HG03103 (cell line): ENCODE measurements around the gene TMEM269.

Source experiments
- ATAC-seq: cut with Tn5 transposase; IDR thresholded peaks from one replicate; pipeline ENCODE4 v1.9.1; 2021; ENCODE audit warnings: low read depth; ENCODE audit not compliant: unreplicated experiment

TMEM269 gene

GRCh38 chr1:42784946-42785693, at the start of gene TMEM269:
TMEM269 (plus strand) TSS chr1:42784991; CDS start chr1:42789894, 4,903 bp downstream.
- ATAC-seq = no peak

DNA sequence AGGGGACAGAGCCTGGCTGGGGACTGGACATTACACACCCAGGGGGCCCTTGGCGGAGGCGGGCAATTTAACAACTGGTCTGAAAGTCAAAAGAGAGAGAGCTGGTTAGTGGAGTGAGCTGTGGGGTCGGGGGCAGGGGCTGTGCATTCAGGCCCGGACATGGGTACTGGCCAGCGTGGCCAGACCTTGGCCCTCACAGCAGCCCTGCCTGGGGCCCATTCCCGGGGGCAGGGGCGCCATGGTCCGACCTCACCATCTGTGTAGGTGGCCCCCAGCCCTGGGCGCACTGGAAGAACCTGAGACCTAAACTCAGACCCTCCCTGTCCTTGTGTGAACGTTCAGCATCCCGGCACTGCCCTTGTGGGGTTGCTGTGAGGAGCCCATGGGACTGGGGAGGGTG, 49.7 kb upstream of the TMEM269 start:
- no peak for ATAC-seq

GRCh38 chr1:42735477-42736105, 49.2 kb upstream of the TMEM269 start:
- no peak for ATAC-seq

DNA sequence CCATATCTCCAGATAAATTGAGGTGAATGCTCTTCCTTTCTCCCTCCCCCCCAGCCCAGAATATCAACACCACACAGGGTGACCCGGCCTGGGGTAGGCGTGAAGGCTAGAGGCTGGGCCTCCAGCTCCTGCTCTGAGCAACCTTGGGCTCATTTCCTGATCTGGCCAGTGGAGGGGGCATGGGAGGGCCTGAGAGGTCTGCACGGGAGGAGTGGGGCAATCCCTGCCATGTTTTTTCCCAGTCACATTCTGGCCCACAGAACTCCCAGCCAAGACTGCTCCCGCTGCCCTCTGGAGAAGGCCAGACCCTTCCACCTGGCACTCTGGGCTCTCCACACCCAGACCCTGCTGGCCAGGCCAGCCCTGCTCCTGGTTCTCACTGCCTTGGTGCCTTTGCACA, 48.6 kb upstream of the TMEM269 start:
- no peak for ATAC-seq

DNA sequence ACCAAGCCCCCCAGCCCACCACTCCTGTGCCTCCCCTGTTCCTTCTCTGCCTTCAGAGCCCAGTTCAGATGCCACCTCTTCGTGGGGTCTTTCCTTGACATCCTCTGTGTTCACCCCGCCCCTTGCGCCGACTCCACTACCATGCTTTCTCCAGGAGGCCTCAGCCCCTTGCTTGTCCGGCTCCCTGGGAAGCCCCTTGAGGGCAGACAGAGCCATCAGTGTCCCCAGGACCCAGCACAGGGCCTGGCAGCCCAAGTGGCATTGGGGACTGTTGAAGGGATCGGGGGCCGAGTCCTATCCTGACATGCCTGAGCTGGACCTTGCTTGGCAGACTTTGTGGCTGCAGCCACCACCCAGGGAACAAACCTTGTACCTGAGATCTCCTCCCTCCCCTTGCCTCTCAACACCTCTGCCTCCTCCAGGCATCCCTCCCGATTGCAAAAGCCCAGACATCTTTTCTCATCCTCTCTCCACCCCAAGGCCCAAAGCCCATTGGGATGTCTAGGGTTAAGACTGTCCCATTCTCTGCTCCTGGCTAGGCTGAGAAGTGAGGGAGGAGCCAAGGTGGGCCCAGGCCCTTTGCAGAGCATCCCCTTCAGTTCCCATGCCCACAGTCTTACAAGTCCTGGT, 48.1 kb upstream of the TMEM269 start:
- no peak for ATAC-seq

- ATAC-seq = no peak
These were observed 47.5 kb upstream of the TMEM269 start for GRCh38 chr1:42737257-42737656.

DNA sequence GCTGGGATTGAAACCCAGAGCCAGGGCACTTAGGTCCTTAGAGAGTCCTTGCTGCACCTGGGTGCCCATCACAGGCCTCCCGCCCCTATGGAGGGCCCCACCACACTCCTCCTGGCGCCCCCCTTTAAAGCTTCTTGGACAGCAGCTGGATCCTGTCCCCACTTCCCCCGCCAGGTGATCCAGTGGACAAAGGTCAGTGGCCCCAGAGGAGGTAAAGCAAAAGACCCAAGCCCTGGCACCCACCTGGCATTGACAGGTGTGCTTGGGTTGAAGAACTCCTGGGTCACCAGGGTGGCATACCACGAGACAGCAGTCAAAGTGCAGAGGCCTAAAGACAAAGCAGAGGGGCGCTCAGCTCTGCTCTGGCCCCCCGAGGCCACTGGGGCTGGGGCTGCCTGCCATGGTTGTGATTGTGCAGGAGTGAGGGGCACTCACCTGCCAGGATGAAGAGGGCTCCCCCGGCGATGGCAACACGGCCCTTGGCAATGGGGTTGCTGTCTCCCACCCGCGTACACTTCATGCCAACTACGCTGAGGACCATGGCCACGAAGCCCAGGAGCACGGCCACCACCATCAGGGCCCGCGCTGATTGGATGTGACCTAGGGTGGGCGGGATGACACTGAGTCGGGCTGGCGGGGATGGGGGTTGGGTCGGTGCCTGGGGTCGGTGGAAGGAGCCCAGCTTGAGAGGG, 46.7 kb upstream of the TMEM269 start:
- ATAC-seq = no peak

DNA sequence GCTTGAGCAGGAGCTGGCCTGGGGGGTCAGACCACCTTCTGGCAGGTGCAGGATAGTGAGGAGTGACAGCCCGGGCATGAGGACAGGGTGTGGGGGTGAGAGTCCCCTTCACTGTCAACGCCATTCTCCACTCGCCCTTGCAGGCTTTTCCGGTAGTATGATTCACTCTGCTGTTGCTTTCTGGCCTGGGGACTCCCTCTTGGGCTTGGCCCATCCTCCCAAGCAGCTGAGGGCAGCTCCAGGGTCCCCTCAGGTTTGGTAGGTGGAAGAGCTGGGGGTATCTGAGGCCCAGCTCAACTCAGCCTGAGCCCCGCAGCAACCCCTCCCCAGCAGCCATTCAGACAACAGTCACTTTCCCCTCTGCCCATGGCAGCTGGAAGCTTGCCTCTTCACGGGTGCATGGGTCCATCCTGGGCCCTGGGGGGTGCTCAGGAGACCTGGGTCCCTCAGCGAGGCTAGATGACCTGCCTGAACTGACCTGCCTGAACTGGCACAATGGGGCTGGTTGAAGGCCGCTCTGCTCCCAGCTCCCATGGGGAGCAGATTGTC, 46.0 kb upstream of the TMEM269 start:
- no peak for ATAC-seq

DNA sequence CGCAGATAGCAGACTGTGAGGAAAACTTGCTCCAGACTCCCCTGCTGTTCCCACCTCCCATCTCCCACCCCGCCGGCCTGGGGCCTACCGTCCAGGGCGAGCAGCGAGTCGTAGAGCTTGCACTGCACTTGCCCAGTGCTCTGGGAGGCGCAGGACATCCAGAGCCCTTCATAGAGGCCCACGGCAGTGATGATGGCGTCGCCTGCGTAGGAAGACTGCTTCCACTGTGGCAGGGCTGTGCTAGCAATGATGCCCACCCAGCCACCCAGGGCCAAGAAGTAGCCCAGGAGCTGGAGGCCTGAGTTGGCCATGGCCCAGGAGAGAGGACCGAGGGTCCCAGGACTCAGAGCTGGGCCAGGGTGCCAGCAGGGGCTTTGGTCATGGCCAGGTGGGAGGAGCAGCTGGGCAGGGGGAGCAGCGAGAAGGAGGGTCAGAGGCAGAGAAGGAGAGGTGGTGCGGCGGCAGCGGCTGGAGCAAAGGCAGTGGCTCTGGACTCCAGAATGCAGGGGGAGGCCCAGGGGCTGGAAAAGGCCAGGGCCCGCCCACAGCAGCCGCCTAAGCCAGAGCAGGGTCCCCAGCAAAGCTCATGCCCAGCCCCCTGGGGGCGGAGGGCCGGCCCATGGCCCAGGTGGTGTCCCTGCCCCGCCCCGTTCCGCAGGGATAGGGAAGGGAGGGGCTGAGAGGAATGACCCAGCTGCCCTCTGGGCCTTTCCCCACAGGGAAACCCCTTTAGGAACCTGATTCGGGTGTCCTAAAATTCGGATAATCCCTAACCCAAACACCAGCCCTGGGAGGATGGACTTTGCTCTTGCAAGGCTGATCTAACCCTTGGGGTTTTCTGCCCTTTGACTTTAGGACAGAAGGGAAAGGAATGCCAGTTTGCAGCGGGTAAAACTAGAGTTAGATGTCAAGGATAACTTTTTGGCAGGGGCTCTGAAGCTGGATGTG, 44.8 kb upstream of the TMEM269 start, which contains the start of gene CLDN19:
CLDN19 (minus strand) TSS at position 484 of the 948 bp plus-strand sequence; CDS start at position 311, 173 bp downstream.
- no peak for ATAC-seq

DNA sequence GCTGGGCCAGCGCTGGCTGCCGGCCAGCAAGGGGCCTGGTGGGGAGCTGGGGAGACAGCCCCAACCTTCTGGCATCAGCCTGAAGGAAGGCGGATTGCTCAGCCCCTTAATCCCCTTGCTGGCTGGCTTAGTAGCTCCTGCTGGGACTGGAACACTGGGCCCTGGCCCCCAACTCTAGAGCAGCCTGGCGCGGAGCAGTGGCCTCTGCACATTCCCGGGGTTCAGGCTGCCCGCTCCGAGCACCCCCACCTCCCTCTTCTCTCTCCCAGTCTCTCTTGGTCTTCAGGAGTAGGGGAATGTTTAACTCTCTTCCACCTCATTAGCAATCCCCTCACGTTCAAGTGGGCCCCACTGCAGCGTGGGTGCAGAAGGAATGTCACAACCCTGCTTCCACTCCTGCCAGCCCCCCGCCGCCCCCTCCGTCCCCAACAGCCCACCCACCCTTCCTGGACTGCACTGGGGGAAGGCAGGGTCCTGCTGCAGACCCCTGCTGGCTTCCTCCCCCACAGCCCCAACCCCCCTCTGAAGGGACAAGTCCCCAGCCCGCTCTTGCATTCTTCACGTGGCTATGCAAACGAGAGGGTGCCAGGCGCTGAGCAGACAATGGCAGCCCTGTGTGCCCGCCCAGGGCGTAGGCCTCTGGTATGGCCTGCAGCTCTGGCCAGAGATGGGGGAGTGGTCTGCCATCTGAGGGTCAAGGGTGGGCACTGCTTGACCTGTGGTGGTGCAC, 43.8 kb upstream of the TMEM269 start:
- ATAC-seq = no peak

- no peak for ATAC-seq
These were observed 43.1 kb upstream of the TMEM269 start for GRCh38 chr1:42741706-42742105.

DNA sequence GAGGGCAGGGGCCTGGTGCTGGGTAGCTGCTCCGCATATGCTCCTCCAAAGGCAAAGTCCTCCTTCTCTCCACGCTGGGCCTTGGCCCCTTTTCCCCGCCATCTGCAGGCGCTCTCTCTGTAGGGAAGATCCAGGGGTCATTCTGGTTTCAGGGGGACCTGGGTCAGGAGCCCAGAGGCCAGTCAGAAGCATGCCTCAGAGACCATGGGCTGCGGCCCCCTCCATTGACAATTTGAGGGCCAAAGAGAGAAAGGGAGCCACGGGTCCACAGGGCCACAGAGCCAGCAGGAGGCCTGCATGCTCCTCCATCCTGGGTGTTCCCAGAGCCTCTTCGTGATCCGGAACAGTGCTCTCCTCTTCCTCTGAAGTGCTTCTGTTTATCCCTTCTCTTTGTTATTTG, 42.6 kb upstream of the TMEM269 start:
- ATAC-seq = no peak

DNA sequence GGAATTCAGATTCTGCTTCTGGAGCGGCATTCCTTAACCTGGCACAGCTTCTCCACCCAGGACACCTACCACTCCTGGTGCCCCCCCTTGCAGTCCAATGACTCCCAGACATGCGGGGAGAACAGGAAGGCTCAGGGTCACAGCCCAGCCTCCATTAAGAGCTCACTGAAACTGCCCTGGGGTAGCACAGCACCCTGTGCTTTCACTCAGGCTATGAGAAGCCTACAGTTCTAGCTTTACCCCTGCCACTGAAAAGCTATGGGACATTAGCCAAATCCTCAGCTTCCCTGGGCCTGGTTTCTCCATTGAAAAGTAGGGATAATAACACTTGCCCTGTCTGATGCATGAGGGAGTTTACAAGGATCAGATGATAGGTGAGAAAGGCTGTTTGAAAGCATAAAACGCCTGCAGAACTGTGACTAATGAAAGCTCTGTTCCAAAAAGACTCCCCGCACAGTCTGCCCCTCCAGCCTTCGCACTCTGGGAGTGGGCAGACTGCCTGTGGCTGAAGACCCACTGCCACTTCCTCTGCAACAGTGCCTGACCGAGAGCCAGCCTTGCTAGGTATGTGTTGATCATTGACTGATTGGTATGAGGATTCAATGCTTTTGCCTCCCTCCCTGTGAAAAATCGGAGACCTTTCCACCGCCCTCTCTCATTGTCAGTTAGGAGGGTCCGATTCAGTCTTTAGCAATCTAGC, 42.0 kb upstream of the TMEM269 start:
- no peak for ATAC-seq

- ATAC-seq = no peak
These were observed 41.3 kb upstream of the TMEM269 start for GRCh38 chr1:42743317-42744147.

- ATAC-seq = no peak
These were observed 40.7 kb upstream of the TMEM269 start for GRCh38 chr1:42744148-42744413.

GRCh38 chr1:42745851-42746250, 38.9 kb upstream of the TMEM269 start:
- ATAC-seq = no peak

DNA sequence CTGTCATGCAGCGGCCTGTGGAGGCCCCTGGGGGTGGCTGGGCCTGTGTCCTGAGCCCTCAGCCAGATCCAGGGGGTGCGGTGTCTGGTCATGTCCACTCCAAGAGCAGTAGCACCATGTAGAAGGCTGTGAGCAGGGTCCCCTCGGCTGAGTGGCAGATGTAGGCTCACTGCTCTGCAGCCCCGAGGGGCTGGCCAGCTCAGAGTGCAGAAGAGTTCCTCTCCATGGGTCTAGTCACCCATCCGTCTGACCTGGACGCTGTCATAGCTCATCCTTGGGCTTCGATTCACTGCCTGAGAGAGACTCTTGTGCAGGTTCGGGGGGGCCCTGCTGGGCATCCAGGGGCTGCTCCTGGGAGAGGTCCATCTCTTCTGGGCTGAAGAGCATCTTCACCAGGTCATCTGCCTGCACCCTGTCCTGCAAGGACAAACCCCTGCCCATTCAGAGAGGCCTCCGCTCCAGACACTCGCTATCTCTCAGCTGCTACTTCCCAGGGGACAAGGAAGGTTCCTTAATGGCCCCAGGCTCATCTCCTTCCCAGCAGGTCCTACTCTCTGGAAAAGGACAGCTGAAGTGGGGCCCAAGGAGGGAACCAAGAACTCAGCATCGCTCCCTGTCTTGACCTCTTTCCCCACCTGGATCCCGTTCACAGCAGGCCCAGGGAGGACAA, 38.2 kb upstream of the TMEM269 start:
- no peak for ATAC-seq
